Fibroblast of skin of right biceps (primary cell): ENCODE measurements around the gene SPATA33.
"Not testable (repeated sequence)": the region's sequence is repeated elsewhere in the genome, so short reads cannot be mapped to it uniquely, and the experiment has no call there.

Source experiments
- DNase-seq: peaks from one replicate; pipeline ENCODE4 v3.0.0-alpha.2; 2013

The SPATA33 gene

DNA sequence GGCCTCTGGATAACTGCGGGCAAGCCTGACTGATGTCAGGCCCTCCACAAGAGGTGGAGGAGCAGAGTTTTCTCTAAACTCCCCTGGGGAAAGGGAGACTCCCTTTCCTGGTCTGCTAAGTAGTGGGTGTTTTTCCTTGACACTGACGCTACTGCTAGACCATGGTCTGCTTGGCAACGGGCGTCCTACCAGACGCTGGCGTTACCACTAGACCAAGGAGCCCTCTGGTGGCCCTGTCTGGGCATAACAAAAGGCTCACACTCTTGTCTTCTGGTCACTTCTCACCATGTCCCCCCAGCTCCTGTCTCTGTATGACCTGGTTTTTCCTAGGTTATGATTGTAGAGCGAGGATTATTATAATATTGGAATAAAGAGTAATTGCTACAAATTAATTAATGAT is 9.4 kb downstream of the SPATA33 start:
- DNase-seq, result peak; percentile 24

DNA sequence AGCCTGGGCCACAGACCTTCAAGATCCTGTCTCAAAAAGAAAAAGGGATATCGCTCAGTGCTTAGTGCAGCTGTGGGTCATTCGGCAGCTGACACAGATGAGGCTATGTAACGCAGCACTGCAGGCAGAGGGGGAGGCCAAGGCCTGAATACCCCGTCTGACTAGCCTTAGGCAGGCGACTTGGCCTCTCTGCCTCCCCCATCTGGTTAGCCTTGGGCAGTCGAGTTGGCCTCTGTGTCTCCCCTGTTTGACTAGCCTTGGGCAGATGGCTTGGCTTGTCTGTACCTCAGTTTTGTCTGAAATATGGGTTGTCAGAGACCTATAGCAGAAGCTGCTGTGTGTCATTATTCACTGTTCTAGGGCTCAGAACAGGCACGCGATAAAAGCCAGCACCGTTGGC is 10.0 kb downstream of the SPATA33 start:
- DNase-seq, result no peak

GRCh38 chr16:89668790-89669158 is 11.1 kb downstream of the SPATA33 start:
- DNase-seq, result no peak

- DNase-seq, result no peak
Measured at GRCh38 chr16:89669755-89670154, 12.1 kb downstream of the SPATA33 start.

- DNase-seq, result peak; percentile 17
Measured at GRCh38 chr16:89670496-89671431, 13.1 kb downstream of the SPATA33 start.

- DNase-seq, result not testable (repeated sequence)
Measured at GRCh38 chr16:89671565-89671964, 13.9 kb downstream of the SPATA33 start.

- DNase-seq, result no peak
Measured at GRCh38 chr16:89672177-89672941, 14.7 kb downstream of the SPATA33 start.

GRCh38 chr16:89678258-89678657 is 20.6 kb downstream of the SPATA33 start:
- no peak for DNase-seq

GRCh38 chr16:89685916-89686315 is 28.3 kb downstream of the SPATA33 start:
- no peak for DNase-seq

DNA sequence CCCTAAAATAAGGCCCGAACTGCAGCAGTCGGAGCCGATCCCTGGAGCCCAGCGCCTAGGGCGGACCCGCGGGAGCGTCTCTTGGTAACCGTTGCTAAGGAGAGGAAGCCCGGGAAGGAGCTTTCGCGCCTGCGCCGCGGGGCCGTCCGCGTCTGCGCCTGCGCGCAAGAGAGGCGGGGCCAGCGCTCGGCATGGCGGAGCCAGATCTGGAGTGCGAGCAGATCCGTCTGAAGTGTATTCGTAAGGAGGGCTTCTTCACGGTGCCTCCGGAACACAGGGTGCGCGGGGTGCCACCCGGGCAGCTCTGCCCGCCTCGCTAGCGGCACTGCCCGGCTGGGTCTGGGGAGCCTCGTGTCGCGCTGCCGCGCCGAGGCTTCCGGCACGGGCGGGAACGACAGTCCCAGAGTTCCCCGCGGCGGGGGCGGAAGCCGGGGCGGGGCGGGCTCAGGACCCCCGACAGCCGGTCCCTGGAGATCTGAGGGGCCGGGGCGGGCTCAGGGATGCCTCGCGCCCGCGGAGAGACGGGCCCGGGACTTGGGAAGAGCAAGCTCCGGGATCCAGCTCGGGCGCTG is 29.0 kb downstream of the SPATA33 start, which contains the start of gene CDK10:
CDK10 (plus strand) TSS at position 170 of the 572 bp plus-strand sequence; CDS start at position 192, 22 bp downstream.
- DNase-seq, result peak; percentile 85

- DNase-seq, result peak; percentile 50
Measured at GRCh38 chr16:89687092-89687940, 29.7 kb downstream of the SPATA33 start.

GRCh38 chr16:89688395-89688794 is 30.8 kb downstream of the SPATA33 start:
- no peak for DNase-seq

DNA sequence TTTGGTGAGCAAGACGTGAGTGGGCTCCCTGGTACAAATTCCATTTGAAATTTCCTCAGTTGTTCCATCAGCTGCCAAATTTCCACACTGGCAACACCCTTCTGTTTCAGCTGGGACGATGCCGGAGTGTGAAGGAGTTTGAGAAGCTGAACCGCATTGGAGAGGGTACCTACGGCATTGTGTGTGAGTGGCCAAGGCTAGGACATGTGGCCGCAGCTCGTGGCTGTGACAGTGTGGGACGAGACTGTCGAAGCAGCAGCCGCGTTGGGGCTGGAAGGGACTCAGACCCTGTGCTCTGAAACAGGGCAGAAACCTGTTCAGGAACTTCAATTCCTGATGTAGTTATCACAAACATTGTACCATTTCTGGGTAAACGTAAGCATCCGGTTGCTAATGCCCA is 31.5 kb downstream of the SPATA33 start:
- DNase-seq, result no peak

DNA sequence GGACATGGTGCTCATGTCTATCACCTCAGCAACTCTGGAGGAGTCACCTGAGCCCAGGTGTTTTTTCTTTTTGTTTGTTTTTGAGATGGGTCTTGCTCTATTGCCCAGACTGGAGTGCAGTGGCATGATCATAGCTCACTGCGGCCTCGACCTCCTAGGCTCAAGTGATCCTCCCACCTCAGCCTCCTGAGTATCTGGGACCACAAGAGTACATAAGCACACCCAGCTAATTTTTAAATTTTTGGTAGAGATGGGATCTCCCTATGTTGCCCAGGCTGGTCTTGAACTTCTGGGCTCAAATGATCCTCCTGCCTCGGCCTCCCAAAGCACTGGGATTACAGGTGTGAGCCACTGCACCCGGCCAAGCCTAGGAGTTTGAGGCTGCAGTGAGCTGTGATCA is 32.0 kb downstream of the SPATA33 start:
- DNase-seq, result not testable (repeated sequence)

DNA sequence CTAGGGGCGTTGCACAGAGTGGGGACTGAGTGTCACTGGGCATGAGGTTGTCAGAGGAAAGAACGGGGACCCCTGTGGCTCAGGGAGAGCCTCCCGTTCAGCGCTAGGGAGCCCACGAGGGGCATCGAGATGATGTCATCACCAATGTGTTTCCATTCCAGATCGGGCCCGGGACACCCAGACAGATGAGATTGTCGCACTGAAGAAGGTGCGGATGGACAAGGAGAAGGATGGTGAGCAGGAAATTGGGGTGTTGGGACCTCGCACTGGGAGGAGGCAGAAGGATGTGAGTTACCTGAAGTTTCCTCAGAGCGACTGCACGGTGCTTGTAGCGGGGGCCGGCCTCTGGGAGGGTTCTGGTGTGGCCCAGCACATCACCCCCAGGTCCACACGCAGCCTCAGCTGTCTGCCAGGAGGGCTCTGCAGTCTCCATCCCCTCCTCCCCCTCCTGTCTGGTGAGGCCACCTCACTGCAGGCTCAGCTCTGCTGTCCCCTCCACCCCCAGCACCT is 32.8 kb downstream of the SPATA33 start:
- no peak for DNase-seq

DNA sequence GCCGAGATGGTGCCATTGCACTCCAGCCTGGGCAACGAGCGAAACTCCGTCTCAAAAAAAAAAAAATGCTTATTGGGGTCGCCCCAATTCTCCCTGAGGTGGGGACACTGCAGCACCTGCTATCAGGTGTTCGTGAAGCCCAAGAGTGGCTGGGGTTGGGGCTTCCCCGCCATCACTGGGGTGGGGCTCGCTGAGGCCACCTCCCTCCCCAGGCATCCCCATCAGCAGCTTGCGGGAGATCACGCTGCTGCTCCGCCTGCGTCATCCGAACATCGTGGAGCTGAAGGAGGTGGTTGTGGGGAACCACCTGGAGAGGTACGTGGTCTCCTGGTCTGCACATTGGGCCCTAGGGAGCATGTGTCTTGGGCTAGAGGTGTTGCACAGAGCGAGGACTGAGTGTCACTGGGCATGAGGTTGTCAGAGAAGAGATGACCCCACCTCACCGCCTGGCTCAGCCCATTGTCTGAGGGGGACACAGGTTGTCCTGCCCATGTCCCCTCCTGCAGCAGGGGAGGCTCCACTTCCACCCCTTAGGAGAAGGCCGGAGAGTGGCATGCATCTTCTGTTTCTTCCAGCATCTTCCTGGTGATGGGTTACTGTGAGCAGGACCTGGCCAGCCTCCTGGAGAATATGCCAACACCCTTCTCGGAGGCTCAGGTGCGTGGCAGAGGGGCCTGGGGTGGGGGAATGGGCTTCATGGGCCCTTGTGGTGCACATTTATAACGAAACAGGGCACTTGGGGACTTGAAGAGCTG is 33.8 kb downstream of the SPATA33 start:
- no peak for DNase-seq

- DNase-seq, result no peak
Measured at GRCh38 chr16:89691986-89692569, 34.4 kb downstream of the SPATA33 start.

DNA sequence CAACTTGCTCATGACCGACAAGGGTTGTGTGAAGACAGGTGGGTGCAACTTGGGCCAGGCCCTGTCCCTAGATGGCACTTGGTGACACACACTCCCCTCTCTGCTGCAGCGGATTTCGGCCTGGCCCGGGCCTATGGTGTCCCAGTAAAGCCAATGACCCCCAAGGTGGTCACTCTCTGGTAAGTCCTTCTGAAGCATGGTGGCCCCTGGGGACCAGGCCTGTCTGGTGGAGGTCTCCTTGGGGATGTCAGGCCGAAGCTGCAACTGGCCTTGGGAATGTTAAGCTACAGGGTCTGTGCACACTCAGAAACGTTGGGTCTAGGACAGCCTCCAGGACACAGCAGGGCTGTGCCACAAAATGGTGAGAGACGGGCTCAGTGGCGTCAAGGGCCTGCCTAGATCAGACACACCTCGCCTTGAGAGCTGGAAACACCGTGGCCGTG is 35.7 kb downstream of the SPATA33 start:
- no peak for DNase-seq

- DNase-seq, result no peak
Measured at GRCh38 chr16:89693931-89694783, 36.5 kb downstream of the SPATA33 start.

DNA sequence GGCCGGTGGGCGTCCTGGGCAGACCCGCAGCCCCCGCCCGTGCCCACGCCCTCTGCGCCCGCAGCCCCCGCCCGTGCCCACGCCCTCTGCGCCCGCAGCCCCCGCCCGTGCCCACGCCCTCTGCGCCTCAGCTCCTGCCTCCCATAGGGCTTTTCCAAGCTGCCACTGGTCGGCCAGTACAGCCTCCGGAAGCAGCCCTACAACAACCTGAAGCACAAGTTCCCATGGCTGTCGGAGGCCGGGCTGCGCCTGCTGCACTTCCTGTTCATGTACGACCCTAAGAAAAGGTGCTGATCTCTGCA is 37.1 kb downstream of the SPATA33 start:
- DNase-seq, result not testable (repeated sequence)
